Measurements from ENCODE around the gene SPNS2.

GRCh38 chr17:4514206-4514605, 15.5 kb downstream of the SPNS2 start:
- TF ChIP-seq, protein P1, sequence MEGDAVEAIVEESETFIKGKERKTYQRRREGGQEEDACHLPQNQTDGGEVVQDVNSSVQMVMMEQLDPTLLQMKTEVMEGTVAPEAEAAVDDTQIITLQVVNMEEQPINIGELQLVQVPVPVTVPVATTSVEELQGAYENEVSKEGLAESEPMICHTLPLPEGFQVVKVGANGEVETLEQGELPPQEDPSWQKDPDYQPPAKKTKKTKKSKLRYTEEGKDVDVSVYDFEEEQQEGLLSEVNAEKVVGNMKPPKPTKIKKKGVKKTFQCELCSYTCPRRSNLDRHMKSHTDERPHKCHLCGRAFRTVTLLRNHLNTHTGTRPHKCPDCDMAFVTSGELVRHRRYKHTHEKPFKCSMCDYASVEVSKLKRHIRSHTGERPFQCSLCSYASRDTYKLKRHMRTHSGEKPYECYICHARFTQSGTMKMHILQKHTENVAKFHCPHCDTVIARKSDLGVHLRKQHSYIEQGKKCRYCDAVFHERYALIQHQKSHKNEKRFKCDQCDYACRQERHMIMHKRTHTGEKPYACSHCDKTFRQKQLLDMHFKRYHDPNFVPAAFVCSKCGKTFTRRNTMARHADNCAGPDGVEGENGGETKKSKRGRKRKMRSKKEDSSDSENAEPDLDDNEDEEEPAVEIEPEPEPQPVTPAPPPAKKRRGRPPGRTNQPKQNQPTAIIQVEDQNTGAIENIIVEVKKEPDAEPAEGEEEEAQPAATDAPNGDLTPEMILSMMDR (conservative IDR thresholded peaks at IDR 0.05; ENCODE audit: low read depth in 2 of 2) = no peak
- no peak for TF ChIP-seq POLR2AphosphoS5 (IDR thresholded peaks at IDR 0.05; ENCODE audit: low read depth)
- no peak for TF ChIP-seq EZH2 (IDR thresholded peaks at IDR 0.05; ENCODE audit: low read depth, unreplicated experiment)
- no peak for TF ChIP-seq CREB1 (CRISPR knock-in tag; IDR thresholded peaks at IDR 0.05; ENCODE audit: low read depth)
- TF ChIP-seq NANOG (IDR thresholded peaks at IDR 0.05; ENCODE audit: borderline replicate concordance) = no peak
- no peak for TF ChIP-seq REST (IDR thresholded peaks at IDR 0.05; ENCODE audit: unreplicated experiment)
- TF ChIP-seq, protein P2, sequence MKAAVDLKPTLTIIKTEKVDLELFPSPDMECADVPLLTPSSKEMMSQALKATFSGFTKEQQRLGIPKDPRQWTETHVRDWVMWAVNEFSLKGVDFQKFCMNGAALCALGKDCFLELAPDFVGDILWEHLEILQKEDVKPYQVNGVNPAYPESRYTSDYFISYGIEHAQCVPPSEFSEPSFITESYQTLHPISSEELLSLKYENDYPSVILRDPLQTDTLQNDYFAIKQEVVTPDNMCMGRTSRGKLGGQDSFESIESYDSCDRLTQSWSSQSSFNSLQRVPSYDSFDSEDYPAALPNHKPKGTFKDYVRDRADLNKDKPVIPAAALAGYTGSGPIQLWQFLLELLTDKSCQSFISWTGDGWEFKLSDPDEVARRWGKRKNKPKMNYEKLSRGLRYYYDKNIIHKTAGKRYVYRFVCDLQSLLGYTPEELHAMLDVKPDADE (IDR thresholded peaks at IDR 0.05) = no peak
- no peak for TF ChIP-seq EZH2phosphoT487 (IDR thresholded peaks at IDR 0.05; ENCODE audit: unreplicated experiment)
- TF ChIP-seq JUNB (IDR thresholded peaks at IDR 0.05; ENCODE audit: unreplicated experiment) = no peak

Measured in GM23338 (cell line).